ENCODE data around the gene PTPRM. TPM values are rescaled to one million over a fixed set of nuclear protein-coding genes. Genes with fewer than 3 reads are reported as not detected.

PTPRM gene
- total and polyA plus RNA-seq, 4 donors: 61.1 to 146 (median 87.5) TPM

DNA sequence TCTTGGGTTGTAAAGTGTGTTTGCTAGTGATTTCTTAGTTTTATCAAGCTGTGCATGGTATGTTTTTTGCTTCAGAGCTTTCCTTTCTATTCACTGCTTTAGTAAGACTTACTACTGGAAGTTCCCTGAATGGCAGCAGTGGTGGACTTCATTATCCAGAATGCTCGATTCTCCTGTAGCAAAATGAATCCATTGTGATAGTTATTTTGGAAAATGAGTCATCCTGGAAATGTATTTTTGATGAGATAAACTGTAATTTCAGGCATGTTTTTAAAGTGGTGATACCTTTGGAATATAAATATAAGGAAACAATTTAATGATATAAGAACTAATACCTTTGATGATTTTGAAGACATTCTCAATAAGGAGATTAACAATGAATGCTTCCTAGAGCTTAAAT, 387.1 kb downstream of the PTPRM start:
- Histone ChIP-seq H3K4me3 (no peak overlapping the region), H3K4me1 (ENCODE audit: control insufficient read depth in 5 of 5, insufficient read depth in 5 of 5, low read length in 5 of 5) (peaks cover 0 to 19% (median 5%) of the 10 kb centered on the region in 5 donors), H3K9me3 (ENCODE audit: control insufficient read depth in 4 of 4, insufficient read depth in 3 of 4, low read length in 3 of 4) (no peaks in the 10 kb centered on the region), H3K27ac (ENCODE audit: low read depth in 1 of 2, low read length in 1 of 2) (no peak overlapping the region), H3K27me3 (ENCODE audit: control insufficient read depth in 3 of 3, insufficient read depth in 3 of 3, low read length in 2 of 3) (no peaks in the 10 kb centered on the region), H3K36me3 (ENCODE audit: control insufficient read depth in 4 of 4, insufficient read depth in 4 of 4, low read length in 4 of 4) (peaks cover 0 to 4% (median 1%) of the 10 kb centered on the region in 4 donors), H3K9ac (ENCODE audit: insufficient read depth in 1 of 2, low read length in 2 of 2) (no peak overlapping the region)
- ATAC-seq (ENCODE audit: insufficient read depth, low FRiP score): no peak
- TF ChIP-seq, protein P1, sequence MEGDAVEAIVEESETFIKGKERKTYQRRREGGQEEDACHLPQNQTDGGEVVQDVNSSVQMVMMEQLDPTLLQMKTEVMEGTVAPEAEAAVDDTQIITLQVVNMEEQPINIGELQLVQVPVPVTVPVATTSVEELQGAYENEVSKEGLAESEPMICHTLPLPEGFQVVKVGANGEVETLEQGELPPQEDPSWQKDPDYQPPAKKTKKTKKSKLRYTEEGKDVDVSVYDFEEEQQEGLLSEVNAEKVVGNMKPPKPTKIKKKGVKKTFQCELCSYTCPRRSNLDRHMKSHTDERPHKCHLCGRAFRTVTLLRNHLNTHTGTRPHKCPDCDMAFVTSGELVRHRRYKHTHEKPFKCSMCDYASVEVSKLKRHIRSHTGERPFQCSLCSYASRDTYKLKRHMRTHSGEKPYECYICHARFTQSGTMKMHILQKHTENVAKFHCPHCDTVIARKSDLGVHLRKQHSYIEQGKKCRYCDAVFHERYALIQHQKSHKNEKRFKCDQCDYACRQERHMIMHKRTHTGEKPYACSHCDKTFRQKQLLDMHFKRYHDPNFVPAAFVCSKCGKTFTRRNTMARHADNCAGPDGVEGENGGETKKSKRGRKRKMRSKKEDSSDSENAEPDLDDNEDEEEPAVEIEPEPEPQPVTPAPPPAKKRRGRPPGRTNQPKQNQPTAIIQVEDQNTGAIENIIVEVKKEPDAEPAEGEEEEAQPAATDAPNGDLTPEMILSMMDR (IDR thresholded peaks at IDR 0.05; ENCODE audit: control extremely low read depth, extremely low read depth): no peak
- WGBS, 2 donors: 44 to 80% methylated on average over 1 of the region's 1 CpG
- no peak for DNase-seq

DNA sequence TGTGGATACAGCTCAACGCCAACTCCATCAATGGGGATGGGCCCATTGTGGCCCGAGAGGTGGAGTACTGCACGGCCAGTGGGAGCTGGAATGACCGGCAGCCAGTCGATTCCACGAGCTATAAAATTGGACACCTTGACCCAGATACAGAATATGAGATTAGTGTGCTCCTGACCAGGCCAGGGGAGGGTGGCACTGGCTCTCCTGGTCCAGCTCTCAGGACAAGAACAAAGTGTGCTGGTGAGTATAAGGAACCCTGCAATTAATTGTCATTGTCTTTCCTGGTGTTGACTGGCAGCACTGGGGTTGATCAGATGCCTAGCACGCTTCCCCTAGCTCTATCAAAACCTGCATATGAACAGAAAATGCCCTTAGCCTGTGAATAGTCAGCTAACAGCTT, 388.1 kb downstream of the PTPRM start:
- Histone ChIP-seq H3K27ac (ENCODE audit: low read depth in 1 of 2, low read length in 1 of 2) (no peak overlapping the region), H3K4me1 (ENCODE audit: control insufficient read depth in 5 of 5, insufficient read depth in 5 of 5, low read length in 5 of 5) (peaks cover 0 to 21% (median 5%) of the 10 kb centered on the region in 5 donors), H3K9ac (ENCODE audit: insufficient read depth in 1 of 2, low read length in 2 of 2) (no peak overlapping the region), H3K27me3 (ENCODE audit: control insufficient read depth in 3 of 3, insufficient read depth in 3 of 3, low read length in 2 of 3) (no peaks in the 10 kb centered on the region), H3K36me3 (ENCODE audit: control insufficient read depth in 4 of 4, insufficient read depth in 4 of 4, low read length in 4 of 4) (peaks cover 0 to 4% (median 1%) of the 10 kb centered on the region in 4 donors), H3K4me3 (no peak overlapping the region), H3K9me3 (ENCODE audit: control insufficient read depth in 4 of 4, insufficient read depth in 3 of 4, low read length in 3 of 4) (no peaks in the 10 kb centered on the region)
- DNase-seq (no peak), ATAC-seq (ENCODE audit: insufficient read depth, low FRiP score) (no peak)
- WGBS, 2 donors: 91 to 96% methylated on average over 7 of the region's 7 CpGs
- TF ChIP-seq, protein P1 (IDR thresholded peaks at IDR 0.05; ENCODE audit: control extremely low read depth, extremely low read depth): no peak

DNA sequence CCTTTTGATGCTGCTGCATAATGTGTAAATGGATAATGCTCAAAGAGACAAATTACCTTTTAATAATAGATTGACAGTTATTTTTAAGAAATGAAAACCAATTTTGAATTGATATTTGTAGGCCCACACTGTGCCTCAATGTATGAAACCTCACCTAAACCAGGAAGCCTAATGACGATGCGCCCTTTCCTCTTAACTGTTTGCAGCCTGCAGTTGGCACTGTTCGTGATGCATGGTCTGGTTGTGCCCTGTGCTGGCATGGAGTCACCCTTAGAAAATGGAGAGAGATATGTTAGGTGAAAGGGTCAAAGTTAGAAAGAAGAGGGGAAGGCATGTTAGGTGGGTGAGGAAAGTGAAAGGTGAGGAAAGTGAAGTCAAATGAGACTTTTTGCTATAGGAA, 390.2 kb downstream of the PTPRM start:
- no peak for ATAC-seq (ENCODE audit: insufficient read depth, low FRiP score)
- 81 to 82% methylated on average over 3 of the region's 3 CpGs for WGBS, 2 donors

More for the DNA sequence above, 390.2 kb downstream of the PTPRM start:
- H3K4me1 ChIP-seq (ENCODE audit: control insufficient read depth in 5 of 5, insufficient read depth in 5 of 5, low read length in 5 of 5): peaks cover 0 to 24% (median 5%) of the 10 kb centered on the region in 5 donors
- peaks cover 0 to 4% (median under 1%) of the 10 kb centered on the region in 4 donors for H3K36me3 ChIP-seq (ENCODE audit: control insufficient read depth in 4 of 4, insufficient read depth in 4 of 4, low read length in 4 of 4)
- DNase-seq: no peak
- TF ChIP-seq, protein P1 (IDR thresholded peaks at IDR 0.05; ENCODE audit: control extremely low read depth, extremely low read depth): no peak
- no peak overlapping the region for H3K9ac ChIP-seq (ENCODE audit: insufficient read depth in 1 of 2, low read length in 2 of 2)
- H3K4me3 ChIP-seq: no peak overlapping the region
- H3K9me3 ChIP-seq (ENCODE audit: control insufficient read depth in 4 of 4, insufficient read depth in 3 of 4, low read length in 3 of 4): no peaks in the 10 kb centered on the region
- H3K27ac ChIP-seq (ENCODE audit: low read depth in 1 of 2, low read length in 1 of 2): no peak overlapping the region
- H3K27me3 ChIP-seq (ENCODE audit: control insufficient read depth in 3 of 3, insufficient read depth in 3 of 3, low read length in 2 of 3): no peaks in the 10 kb centered on the region

All from lung (tissue), 12 donors.